Measurements from ENCODE around the gene COL4A1.
A peak's percentile ranks its signal among the peaks of the same experiment; 100 is the strongest.

COL4A1 gene

DNA sequence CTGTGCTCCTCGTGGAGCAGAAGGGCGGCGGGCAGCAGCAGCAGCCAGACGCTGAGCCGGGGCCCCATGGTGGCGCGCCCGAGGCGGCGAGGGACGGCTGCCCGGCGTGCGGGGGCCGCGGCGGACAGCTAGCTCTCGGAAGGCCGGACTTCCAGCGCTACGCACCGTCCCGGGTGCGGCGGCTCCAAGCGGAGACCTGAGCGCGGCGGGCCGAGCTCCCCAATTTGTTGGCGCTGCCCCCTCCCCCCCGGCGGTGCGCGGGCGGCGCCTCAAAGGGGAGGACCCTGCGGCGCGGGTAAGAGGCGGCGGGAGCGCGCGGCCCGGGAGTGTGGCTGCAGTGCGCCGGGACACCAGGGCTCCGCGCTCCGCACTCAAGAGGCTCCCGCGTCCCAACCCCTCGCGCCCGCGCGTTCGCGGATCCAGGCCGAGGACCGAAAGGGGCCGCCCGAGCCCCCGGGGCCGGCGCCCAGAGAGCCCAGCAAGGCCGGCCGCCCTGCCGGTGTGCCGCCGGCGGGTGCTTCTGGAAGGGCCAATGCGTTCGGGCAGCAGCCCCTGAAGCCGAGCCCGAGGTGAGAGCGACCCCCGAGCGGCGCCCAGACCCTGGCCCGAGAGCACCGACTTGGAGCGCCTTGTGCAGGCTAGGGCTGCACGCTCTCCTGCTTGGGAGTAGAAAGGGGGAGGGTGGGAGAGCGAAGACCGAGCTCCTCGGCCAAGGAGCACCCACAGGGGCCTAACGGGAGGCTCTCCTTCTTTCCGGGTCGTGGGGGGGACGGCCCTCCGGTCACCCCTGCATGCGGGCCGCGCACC is at the start of gene COL4A1, which contains the start of gene COL4A2:
Gene COL4A1 (minus strand): TSS at position 198 of the 807 bp plus-strand sequence. CDS start 130 bp downstream, at position 68.
Gene COL4A2 (plus strand): TSS at position 325 of the 807 bp plus-strand sequence. CDS start 620 bp downstream, outside the sequence.
- no peak for DNase-seq (ENCODE audit: low spot score)

DNA sequence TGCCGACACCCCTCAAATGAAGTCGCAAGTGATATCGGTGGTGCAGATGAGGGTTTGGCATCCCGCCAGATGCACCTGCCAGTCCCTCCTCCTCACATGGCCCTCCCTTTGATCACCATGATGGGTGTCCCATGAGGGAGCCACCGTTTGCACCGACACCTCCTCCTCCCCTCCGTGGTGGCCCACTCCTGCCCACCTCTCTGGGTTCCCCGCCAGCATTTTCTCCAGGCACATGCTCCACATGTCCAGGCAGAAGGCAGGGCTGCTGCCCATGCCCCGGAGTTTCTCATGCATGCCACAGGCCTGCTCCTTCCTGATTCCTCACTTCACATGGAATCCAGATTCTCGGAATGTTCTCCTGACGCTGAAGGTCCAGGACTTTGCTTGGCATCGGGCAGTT is 49.4 kb upstream of the COL4A1 start:
- DNase-seq (ENCODE audit: low spot score): no peak

DNA sequence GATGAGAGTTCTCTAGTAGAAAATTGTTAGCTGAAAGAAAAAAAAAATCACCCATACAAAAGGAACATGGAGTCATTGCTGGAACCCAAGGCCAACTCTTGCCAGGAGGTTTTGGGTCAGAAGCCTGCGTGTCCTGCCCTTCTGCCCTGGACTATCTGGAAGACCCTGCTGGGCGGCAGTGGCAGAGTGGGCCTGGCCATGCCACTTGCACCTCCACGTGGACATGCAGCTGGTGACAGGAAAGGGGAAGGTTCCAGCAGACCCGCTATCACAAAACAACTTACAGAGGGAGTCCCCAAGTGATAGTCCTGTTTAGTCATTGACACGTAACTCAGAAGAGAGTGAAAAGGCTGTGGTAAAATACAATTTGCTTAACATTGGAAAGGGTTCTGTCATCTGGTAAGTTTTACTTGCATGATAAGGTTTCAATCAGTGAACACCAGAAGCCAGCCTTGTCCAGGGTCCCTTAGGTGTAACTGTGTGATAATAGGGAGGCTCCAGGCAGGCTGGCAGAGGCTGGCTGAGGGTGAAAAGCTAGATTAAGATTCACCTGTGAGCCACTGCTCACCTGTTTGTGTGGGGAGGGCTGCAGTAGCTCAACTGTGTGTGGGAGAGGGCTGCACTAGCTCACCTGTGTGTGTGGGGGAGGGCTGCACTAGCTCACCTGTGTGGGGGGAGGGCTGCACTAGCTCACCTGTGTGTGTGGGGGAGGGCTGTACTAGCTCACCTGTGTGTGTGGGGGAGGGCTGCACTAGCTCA is 47.9 kb upstream of the COL4A1 start:
- no peak for DNase-seq (ENCODE audit: low spot score)

DNA sequence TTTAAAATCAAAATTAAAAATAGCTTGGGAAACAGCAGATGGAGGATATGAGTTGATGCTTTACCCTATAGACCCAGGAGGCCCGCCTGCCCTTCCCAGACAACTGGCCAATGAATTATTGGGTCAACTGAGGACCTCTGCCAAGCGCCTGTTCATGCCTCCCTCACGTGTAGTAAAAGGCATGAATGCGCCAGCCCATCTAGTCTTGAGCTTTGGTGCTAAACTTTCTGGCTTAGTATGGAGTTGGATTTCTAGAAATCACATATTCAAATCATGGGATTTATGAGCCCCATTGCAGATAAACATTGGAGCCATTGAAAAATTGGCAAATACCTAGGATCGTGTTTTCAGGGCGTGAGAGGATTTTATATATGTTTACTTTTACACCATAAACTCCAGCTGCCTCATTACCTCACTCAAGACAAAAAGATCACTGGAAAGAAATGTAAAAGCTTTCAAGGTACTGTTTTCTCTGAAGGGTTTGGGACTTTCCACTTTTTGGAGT is 47.2 kb upstream of the COL4A1 start:
- no peak for DNase-seq (ENCODE audit: low spot score)

DNA sequence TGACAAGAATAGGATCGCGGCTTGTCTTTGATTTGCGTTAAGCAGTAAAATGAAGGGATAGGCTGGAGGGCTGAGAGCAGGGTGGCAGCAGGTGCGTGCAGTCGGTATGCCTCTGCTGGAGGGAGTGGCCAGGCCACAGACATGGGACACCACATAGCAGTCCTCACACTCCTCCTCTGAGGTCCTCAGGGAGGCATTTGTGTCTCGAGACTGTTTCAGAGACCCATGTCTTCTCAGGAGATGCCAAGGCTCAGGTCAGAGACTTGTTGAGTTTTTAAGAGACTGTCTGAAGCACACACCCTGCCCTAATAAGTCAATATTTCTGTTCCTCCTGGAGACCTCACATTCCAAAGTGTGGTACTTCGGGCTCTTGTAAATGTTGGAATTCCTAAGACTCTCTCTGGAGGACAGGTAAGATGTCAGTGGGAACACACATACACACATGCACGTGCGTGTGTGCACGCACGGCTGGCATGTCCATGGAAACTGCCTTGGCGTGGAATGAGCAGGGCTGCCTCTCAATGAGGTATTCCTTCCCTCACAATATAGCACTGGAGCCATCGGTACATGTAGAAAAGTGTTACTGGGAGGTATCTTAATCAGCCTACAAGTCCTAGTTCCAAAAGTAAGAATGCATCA is 46.5 kb upstream of the COL4A1 start:
- DNase-seq (ENCODE audit: low spot score): no peak

DNA sequence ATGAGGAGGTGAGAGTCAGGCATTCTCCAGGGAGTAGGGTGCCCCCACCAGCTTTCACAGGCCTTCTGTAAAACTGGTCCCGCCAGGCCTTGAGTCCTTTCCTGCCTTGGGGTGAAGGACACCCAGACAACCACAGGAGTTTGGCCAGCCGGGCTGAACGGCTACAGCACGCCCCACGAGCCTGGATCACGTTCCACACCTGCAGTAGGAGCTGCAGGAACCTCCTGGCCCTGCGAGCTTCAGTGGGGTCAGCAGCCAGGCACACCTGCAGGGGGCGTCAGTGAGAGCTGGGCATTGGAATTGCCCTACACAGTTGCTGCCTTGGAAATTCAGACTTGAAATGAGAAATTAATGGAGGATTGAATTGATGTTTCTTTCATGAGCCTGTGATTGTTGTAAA is 45.8 kb upstream of the COL4A1 start:
- no peak for DNase-seq (ENCODE audit: low spot score)

DNA sequence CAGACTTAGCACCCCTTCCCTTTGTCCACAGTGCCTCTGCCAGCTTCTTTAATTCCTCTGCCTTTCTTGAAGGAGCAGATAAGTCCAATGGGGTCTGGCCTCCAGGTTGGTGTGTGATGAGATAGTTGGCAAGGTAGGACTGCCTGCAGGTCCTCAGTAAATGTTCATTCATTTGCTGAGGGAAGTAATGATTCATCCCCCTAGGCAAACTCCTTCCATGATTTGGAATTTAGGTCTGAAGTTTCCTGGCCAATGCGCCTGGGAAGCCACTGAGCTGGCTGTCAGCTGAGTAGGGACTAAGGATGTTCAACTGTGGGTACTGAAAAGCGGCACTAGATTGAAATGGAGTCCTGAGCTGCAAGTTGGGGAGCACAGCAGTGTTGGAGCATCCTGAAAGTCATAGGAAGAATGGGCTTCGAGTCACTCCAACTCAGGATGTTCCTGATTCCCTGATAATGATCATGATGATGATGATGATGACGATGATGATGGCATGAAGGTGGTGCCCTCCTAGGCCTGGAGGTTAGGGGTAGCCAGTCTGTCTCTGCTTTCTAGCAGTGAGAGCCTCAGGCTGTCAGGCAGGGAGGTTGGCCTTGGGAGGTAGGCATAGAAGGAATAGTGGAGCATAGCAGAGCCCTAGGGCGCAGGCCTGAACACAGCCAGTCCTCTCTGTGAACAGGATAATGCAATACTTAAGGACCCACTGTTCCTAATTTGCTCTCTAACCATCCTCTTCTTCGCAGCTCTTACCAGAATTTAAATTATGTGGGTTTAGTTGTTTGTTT is 44.9 kb upstream of the COL4A1 start:
- no peak for DNase-seq (ENCODE audit: low spot score)

DNA sequence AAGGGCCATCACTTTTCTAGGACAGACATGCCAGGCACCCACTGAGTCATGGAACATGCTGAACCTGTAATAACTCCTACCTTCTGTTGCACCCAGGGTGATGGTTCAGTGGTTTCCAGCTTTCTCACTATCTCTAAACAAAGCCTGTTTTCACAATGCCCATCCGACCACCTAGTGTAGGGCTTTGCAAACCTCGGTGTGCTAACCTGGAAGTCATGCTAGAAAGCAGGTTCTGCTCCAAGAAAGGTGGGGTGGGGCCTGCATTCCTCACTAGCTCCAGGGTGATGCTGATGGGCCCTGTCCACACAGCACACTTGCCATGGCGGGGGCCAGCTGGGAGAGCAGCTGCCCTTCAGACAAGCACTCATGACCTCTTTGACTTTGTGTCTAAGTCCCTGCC is 43.6 kb upstream of the COL4A1 start:
- DNase-seq (ENCODE audit: low spot score): no peak

DNA sequence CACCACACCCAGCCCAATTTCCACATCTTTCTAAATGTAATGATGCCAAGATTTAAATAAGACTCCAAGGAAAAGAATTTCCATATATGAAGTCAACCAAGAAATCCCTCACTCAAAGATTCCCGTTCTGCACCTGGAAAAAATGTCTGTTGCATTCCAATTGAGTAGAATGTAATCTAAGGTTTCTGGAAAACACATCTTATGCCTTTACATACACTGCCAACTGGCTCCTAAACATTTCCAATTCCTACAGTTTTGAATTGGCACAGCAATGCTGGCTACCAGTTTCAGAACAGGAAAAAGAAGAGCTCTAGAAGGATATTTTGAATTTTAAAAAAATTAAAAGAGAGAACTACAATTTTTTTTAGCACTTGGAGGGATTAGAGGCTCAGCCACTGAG is 43.1 kb upstream of the COL4A1 start:
- DNase-seq (ENCODE audit: low spot score): no peak

DNA sequence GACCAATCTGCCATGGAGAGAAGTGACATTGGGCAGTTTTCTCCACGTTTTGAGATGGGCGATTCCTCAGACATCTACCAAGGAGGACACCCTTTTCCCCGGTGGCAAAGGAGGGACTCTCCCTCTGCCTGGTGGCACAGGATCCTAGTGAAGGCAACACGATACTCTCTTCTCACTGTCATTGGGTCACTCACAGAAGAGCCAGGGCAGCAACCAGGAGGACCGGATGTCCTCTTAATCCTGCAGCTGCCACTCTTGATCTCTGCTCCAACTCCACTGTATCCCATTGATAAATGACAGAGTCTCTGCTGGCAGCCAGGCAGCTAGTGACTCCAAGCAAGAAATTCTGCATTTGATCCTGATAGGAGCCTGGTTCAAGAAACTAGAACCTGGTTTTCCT is 42.3 kb upstream of the COL4A1 start:
- no peak for DNase-seq (ENCODE audit: low spot score)

DNA sequence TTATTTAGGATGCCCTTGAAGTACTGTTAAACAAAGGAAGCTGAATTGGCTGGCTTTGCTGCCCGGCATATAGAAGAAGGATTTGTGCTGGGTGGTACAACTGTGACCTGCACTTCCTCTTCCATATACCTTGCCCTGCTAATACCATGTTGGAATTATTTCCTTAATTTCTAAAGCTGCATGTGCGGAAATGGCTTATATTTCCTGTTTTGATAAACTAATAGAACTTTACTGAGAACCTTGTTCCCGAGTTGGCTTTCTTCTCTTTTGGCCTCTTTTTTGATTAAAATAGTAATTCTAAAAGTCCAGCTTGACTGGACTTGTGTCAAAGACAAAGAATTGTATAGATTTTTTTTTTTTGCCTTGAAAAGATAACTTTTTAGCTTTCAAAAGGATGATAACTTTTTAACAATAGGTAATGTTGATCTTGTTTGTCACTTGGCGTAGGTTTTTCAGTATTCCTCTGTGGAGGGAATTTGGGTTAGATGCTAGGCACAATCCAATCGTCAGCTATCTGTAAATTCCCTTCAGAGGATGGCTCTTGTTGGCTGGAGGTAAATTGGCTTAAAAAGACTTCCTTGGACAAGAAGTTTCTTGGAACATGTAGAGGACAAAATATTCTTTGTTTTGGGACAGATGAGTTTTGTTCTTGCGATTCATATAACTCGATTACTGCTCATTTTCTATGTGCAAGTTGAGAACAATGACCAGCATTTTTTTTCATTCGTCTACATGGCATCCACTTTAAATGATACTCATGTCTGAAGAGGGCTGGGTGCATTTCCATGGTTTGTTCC is 41.5 kb upstream of the COL4A1 start:
- no peak for DNase-seq (ENCODE audit: low spot score)

DNA sequence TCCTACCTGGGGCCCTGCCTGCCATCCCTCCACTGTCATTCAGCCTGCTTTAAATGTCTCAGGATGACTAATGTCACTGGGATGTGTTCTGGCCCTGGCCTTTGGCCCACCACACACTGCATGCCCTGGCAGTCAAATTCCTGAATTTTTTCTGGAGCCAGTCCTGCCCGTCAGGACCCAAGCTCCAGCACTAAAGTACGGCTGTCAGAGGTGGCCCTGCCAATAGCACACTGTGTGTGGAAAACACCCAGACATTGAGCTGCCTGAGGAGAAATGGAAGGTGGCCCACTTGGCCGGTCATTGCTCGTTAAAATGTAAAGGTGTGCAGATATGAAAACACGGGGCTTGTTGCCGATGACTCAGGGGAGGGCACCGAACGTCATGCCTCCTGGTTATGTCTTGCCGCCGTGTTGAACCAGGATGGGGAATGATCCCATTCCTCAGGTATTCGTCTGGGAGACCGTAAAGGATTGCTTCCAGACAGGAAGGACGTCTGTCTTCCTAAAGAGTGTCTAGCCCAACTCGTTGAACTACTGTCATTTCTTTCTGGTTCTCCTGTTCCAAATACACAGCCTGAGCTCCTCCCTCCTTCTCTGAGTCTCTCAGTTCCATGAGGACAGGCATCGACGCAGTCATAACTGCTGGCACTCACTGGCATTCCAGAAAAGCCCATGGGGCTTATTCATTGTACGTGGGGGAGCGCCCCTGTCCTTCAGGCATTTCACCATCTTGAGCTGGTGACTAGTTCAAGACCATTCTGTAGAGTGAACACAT is 40.8 kb upstream of the COL4A1 start:
- DNase-seq (ENCODE audit: low spot score): peak; percentile 97

DNA sequence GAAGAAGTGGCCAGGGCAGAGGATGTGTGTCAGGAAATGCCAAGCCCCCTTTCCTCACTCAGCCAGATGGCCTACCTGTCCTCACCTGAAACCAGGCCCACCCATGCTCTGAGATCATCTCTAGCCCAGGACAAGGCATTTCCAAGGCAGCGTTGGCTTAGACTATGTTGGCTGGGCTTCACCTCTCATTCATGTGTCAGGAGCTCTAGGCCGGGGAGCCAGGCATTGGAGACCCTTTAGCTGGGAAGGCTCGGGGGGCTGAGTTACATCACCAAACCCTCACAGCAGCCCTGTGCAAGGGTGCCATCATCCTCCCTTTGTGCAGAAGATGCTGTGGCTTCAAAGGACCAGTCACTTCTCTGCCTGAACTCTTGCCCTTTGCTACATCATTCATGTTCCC is 40.1 kb upstream of the COL4A1 start:
- DNase-seq (ENCODE audit: low spot score): no peak

DNA sequence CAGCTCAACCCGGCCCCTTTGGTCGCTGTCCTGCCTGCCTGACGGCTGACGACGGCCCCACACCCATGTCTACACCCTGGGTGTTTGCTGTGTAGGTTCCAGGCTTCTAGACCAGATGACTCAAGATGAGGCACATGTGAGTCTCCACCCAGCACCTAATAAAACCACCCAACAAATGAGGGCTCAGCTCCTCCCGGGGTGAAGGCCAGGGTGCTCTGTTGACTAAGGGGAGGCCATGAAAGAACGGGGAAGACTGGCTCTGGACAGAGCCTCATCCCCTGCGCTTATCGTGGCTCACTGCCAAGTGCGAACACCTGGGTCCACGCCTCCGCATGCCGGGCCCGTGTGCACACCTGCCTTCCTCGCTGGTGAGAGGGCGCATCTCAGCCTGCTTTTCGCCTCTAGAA is 39.7 kb upstream of the COL4A1 start:
- no peak for DNase-seq (ENCODE audit: low spot score)

DNA sequence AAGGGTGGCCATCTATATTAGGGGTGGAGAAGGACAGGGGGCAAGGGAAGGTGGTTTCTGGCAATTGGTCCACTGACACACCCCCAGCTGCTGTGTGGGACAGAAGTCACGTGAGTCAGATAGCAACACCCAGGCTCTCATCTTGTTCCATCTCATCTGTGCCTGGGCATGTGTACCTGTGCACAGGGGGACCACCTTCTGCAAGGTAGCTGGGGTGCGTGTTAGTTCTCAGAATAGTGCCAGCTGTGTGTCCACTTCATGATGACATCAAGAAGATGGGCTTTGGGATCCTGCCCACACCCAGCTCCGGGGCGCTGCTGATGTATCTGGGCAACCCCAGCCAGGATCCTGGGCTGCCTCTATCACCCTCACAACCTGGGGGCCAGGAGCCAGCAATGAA is 38.7 kb upstream of the COL4A1 start:
- DNase-seq (ENCODE audit: low spot score): no peak

DNA sequence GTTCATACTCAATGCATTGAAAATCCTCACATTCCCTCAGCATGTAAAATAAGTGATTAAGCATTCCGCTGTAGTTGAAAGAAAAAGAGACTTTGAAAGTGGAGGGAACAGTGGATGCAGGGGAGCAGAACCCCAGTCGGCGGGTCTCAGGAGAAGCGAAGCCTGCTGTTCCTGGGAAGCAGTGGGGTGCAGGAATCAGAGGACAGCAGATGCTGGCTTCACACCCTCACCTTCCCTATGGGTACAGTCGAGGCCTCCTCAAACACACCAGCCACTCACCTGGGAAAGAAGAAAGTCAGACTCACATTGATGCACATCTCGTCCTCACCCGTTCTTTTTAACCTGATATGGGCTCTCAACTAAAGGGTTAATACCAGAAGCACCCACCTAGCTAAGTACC is 38.3 kb upstream of the COL4A1 start:
- DNase-seq (ENCODE audit: low spot score): no peak

DNA sequence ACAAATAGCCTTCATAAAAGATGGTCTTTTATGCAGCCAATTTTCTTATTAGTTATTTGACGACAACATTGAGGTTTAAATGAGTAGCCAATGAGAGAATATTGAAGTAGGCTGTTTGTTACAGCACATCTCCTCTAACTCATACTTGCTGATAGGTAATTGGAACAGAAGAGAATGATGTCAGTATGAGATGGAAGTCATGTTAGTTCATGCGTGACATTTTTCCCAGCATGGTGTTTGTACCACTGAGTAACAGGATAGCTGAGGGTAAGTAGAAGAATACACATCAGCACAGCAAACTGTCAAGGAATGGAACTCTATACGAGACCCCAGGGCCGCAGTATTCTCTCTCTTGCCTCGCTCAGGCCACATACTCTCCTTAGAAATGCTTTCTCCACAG is 37.4 kb upstream of the COL4A1 start:
- DNase-seq (ENCODE audit: low spot score): no peak

DNA sequence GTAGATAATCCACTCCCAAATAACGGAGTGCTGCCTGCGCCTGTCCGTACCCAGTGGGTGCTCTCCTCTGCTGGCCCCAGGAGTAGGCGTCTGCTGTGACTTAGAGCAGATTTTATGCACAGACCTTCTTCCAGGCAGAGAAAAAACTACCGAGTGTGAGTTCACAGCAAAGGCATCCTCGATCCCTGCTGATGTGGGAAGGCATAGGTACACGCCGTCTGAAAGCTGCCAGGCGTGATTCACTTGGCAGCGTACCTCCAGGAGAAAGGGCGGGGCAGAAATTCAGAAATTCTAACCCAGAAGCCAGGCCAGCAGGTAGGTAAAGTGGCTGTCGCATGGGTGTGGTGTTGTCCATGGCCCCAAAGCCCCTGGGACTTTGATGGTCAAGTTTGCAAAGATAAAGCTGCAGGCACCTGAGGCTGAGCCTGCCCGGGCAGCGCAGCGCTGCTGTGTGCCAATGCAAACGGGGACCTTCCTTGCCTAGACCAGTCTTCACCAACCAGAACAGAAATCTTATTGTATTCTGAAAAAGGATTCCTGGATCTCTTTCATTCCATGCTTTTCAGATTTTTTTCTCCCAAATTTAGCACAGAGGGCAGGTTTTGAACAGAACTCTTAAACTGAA is 36.4 kb upstream of the COL4A1 start:
- DNase-seq (ENCODE audit: low spot score): no peak

DNA sequence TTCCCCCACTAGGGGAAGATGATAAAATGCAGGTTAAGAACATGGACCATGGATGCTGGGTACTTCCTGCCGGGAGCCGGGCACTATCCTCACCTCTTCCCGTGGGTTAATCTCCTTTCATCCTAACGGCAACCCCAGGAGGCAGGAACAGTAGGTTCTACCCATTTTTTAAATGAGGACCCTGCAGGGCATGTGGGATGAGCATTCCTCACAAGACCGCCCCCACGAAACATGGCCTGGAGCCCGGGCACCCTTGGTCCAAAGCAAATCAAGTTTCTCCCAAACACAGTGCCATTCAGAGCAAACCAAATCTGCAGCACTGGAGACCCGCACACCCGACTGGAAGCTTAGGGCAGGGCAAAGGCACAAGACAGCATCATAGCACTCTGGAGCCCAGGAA is 35.5 kb upstream of the COL4A1 start:
- DNase-seq (ENCODE audit: low spot score): no peak
